Erythroblast (primary cell): ENCODE data around the gene CAMSAP2.

ENCODE experiments used
- DNase-seq, 2 experiments: peaks; one replicate each; lab custom pipeline; 2025; lab: John Stamatoyannopoulos, UW
- GATA1 ChIP-seq: IDR thresholded peaks from 2 replicates; pipeline ENCODE4 v1.6.1; 2011; ENCODE audit warnings: low read depth, mild to moderate bottlenecking, control low read depth, low read length, moderate library complexity
- POLR2A ChIP-seq: IDR thresholded peaks from 2 replicates; pipeline ENCODE4 v1.6.1; 2011; ENCODE audit warnings: mild to moderate bottlenecking, low read length

CAMSAP2 gene

DNA sequence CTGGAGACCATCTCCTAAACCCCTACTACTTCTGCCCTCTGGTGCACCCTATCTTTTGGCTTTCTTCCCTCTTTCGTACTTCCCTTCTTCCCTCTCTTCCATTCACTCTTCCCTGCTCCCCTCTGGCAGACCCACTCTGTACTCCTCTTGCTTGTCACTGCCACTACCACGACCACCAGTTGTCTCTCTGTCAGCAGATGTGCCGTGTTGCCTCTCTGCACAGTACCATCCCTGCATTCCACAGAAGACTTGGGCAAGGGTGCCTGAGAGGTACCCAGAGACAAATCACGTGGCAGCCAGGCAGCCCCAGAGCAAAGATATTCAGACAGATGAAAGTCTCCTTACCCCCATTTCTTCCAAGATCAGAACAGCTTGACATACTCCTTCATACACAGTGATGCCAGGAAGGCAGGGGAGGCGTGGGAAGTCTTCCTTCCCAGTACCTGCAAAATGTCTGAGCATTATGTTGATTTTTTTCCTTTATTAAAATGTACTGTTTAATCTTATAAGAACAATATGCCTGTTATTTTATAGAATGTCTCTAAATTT is 15.0 kb downstream of the CAMSAP2 start:
- TF ChIP-seq POLR2A = no peak
- TF ChIP-seq GATA1 = no peak
- DNase-seq = no peak

DNA sequence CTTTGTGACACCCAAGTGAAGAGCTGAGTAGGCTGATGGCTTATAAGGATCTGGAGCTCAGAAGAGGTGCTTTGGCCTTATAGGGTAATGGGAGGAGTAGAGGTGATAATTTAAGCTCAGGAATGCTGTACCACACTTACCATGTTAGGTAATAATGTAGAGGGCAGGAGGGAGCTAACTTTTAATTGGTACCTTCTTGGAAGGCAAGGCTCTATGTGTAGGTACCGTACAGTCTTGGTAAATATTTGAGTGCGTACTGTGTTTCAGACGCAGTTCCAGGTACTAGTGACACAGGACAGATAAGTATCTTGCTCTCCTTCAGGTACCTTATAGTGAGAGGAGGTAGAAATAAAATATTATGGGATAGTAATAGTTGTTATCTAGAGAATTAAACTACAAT is 16.8 kb downstream of the CAMSAP2 start:
- DNase-seq = no peak
- TF ChIP-seq GATA1 (no peak), POLR2A (no peak)

DNA sequence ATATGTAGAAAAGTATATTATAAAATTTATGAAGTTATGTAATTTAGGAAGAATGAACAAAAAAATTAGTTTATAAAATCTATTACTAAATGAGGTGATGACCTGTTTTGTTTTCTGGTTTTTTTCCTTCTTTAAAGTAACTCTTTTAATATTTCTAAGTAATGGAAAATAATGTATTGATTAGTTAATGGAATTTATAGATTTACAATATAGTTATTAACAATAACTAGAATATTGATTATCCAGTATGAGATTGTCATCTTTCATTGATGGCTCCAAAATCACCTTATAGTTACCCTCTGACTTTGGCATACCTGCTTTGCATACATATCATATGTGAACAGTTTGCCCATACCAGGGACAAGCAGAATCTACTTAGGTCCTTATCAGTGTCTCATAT is 23.4 kb downstream of the CAMSAP2 start:
- DNase-seq = no peak
- no peak for TF ChIP-seq POLR2A
- TF ChIP-seq GATA1 = no peak

DNA sequence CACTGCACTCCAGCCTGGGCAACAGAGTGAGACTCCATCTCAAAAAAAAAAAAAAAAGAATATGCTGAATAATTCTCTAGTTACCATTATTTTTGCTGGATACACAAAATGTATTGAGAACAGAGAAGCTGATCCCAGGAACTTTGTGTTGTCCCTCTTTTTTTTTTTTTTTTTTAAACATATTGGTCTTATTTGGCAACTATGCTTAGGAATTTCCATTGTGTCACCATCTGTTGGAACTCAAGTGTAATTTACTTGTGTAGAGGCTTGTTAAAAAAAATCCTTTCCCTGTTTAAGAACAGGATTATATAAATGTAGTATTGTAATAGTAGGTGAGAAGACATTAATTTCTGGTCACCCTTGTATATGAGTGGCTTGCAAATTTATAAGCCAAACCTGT is 28.6 kb downstream of the CAMSAP2 start:
- no peak for DNase-seq
- no peak for TF ChIP-seq GATA1
- TF ChIP-seq POLR2A = no peak

DNA sequence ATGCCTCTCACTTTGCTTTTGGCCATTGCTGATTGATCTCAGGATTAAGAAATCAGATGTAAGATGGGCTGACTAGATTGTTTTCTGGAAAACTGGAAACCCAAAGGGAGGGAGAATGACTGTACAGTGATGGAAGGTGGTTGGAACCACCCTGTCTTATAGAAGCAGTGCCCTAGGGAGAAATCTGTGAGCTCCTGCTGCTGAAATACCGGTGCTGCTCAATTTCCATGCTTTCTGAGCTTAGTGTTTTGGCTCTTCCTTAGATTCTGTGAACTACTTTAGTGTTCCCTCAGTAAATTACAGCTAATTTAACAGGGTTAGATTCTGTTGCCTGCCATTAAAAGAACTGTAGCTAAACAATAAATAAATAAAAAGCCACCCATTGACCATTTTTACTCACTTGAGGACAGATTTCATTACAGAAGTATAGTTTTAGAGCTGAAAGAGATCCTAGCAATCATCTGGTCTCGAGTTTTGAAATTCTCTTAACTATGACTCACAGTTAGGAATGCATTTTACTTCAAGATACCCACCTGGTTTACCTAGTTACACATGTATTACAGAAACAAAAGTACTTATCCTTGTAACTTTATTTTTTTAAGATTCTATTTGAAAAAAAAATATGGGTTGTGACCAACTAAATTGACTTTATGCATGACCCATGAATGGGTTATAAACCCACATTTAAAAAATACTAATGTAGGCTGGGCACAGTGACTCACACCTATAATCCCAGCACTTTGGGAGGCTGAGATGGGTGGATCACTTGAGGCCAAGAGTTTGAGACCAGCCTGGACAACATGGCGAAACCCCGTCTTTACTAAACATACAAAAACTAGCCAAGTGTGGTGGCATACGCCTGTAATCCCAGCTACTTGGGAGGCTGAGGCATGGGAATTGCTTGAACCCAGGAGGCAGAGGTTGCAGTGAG is 33.2 kb downstream of the CAMSAP2 start:
- no peak for DNase-seq
- TF ChIP-seq GATA1 = no peak
- TF ChIP-seq POLR2A = no peak

DNA sequence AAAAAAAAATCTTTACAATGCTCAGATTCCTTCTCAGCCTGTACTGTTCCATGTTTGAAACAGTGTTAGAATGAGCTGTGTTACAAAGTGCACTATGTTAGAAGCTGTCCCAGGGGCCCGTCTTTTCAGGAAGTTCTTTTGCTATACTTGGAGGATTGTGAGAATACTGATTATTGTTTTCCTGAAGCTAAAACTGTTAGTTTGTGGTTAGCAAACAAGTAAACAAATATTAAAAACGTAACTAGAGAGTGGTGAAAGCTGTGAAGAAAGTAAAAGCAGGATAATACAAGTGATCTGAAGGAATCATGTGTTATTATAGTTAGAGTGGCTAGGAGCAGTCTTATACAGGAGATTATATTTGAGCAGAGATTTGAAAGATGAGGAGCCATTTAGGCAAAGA is 35.6 kb downstream of the CAMSAP2 start:
- DNase-seq = no peak
- TF ChIP-seq GATA1 = no peak

DNA sequence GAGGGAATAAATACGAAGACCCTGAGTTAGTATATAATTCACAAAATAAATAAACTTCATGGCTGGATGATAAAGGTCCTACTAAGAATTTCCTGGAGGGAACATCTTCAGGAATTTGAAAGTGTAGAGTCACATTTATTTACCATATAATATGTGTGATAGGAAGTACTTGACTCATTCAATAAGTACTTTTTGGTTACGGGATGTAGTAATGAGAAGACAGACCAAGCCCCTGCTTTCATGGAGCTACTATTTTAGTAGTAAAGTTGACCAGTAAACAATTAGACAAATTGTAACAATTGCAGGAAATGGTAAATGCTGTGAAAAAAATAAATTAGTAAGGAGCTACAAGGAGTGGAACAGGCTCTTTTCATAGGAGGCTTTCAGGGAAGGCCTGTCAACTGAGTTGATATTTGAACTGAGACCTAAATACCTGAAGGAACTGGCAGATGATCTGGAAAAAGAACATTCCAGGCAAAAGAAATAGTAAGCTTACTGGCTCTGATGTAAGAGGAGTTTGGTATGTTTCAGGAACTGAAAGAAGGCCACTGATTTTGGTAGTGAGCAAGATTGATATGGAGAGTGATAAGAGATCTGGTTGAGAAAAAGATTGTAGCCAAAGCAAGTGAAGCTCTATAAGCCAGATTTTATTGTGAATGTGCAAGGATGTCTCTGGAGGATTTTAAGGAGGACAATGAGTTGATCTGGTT is 36.2 kb downstream of the CAMSAP2 start:
- TF ChIP-seq GATA1 = no peak
- no peak for TF ChIP-seq POLR2A
- DNase-seq = no peak

DNA sequence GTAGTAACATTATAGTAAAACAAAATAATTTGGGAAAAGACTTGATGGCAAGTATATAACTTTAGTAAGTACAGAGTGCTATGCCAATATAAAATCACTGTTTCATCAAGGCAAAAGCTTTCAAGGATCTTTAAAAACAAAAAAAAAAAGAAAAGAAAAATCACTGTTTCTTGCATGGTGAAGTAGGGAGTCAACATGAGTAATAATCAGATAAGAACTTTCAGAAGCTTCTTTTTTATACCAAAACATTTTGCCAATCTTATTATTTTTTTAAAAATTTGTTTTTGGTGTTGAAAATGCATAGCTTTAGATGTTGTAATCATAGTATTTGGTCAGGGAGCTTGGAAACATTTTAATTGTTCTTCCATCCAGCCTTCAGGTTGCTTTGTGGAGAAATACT is 37.2 kb downstream of the CAMSAP2 start:
- no peak for DNase-seq
- no peak for TF ChIP-seq POLR2A
- no peak for TF ChIP-seq GATA1

DNA sequence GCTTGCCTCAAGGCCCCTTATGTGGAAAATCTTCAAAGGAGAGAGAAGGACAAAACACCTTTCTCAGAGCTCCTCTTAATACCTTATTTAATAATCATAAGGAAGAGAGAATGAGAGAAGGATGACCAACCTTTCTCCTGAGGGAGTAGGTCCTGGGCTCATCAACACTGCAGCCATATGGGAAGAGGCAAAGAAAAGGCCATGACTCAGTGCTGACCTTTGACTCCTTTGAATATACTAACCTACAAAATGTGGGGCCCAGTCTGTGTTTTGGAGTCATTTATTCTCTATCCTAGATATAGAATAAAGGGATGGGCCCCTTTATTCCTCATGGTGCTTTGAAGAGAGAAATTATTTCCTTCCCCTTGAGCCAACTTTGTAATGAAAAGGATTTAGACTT is 38.3 kb downstream of the CAMSAP2 start:
- TF ChIP-seq POLR2A (no peak), GATA1 (no peak)
- no peak for DNase-seq

DNA sequence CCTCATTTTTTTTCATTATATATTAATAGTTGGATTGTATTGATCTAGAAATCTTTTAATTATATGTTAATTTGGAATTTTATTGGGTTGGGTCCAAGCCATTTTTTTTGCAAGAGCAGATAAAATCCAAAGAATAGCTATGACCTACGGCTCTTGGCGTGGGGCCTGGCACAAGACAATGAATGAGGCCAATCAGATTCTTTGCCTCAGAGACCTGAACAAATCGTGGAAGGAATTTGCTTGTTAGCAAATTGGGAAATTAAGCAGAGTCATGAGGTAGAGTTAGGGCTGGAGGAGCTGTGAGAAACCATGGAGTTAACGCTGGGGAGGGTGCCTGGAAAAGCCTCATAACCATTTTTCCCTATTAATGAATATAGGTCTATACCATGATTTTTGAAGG is 40.1 kb downstream of the CAMSAP2 start:
- TF ChIP-seq GATA1 (no peak), POLR2A (no peak)
- no peak for DNase-seq

DNA sequence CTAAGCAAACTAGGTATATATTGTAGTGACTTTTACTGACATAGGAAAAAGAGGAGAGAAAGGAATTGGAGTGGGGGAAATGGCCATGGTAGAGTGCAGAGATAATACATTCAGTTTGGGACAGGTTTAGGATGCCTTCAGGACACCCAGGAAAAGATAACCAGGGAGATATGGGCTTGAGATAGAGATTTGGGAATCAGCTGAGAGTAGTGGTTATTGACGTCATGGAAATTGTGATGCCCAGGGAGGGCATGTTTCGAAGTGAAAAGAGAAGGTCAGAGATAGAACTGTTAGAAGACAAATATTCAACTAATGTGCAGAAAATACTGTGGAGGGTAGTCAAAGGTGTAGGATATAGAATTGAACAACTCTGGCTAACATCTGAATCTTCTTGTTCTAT is 40.6 kb downstream of the CAMSAP2 start:
- no peak for DNase-seq
- TF ChIP-seq GATA1 (no peak), POLR2A (no peak)

DNA sequence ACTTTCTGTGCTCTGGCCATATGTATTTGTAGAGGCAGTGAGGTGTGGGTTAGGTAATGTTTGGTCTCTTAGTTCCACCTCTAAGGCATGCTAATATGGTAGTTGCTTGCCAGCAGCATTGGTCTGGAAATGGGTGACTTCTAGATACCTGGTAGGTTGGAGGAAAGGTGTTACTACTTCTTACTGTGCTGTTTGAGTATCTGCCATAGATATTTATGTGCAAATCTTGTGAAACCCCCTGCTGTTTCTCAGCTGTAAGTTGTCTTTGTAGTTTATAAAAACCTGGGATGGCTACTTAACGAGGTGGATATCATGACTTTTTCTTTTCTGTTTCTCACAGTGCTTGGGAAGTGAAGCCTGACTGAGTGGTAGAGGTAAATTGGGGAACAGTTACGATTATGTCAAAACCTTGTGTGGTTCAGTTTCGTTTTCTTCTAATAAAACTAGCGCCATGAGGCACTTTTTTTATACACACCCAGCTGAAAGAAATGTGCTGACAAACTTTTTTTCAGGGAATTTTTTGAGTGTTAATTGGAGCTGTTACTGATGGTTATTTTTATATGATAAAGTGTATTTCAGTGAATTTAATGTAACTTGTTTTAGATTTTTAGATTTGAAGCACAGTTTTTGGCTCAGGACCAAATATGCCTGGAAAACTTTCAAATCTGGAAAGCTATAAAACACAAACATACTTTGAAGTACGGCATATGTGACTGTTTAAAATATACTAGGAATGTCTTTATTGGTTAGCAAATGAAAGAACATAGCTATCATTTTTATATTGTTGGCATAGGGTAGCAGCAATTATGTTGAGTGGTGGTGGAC is 42.1 kb downstream of the CAMSAP2 start:
- TF ChIP-seq POLR2A (no peak), GATA1 (no peak)
- no peak for DNase-seq

DNA sequence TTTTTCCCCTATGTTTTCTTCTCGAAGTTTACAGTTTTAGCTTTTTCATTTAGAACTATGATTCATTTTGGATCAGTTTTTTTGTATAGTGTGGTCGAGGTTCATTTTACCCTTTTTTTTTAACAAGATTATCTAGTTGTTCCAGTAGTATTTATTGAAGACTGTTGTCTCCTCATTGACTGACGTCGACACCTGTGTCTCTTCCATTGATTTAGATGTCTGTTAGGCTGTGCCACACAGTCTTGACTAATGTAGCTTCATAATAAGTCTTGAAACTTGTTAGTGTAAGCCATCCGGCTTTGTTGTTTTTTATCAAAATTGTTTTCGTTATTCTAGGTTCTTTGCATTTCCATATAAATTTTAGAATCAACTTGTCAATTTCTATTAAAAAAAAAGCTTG is 45.2 kb downstream of the CAMSAP2 start:
- TF ChIP-seq POLR2A (no peak), GATA1 (no peak)
- DNase-seq = no peak

DNA sequence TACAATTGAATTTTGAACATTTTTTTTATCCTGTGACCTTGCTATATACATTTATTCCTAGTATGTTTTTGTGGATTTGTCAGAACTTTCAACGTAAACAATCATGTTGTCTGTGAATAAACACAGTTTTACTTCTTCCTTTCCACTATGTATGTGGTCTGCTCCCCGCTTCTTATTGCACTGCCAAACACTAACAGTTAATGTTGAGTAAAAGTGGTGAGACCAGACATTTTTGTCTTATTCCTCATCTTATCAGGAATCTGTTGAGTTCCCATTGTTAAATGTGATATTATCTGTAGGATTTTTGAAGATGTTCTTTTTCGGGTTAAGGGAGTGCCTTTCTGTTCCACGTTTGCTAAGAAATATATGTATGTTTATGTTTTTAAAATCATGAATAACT is 45.9 kb downstream of the CAMSAP2 start:
- no peak for TF ChIP-seq POLR2A
- TF ChIP-seq GATA1 = no peak

DNA sequence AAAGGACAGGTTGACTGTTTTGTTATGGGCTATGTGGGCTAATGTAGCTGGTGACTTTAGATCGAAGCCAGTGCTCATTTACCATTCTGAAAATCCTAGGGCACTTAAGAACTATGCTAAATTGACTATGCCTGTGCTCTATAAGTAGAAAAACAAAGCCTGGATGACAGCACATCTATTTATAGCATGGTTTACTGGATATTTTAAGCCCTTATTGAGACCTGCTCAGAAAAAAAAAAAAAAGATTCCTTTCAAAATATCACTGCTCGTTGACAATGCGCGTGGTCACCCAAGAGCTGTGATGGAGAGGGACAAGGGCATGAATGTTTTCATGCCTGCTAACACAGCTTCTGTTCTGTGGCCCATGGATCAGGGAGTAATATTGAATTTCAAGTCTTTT is 48.1 kb downstream of the CAMSAP2 start:
- TF ChIP-seq POLR2A (no peak), GATA1 (no peak)
- no peak for DNase-seq

More for the DNA sequence above, 45.9 kb downstream of the CAMSAP2 start:
- no peak for DNase-seq
